Suppressor macrophage treated with lipopolysaccharide for 4 hours (primary cell): Measurements from ENCODE around the gene FGB.

ENCODE experiments used
- DNase-seq: peaks from one replicate; pipeline ENCODE4 v3.0.0-alpha.2; 2020

The FGB gene

DNA sequence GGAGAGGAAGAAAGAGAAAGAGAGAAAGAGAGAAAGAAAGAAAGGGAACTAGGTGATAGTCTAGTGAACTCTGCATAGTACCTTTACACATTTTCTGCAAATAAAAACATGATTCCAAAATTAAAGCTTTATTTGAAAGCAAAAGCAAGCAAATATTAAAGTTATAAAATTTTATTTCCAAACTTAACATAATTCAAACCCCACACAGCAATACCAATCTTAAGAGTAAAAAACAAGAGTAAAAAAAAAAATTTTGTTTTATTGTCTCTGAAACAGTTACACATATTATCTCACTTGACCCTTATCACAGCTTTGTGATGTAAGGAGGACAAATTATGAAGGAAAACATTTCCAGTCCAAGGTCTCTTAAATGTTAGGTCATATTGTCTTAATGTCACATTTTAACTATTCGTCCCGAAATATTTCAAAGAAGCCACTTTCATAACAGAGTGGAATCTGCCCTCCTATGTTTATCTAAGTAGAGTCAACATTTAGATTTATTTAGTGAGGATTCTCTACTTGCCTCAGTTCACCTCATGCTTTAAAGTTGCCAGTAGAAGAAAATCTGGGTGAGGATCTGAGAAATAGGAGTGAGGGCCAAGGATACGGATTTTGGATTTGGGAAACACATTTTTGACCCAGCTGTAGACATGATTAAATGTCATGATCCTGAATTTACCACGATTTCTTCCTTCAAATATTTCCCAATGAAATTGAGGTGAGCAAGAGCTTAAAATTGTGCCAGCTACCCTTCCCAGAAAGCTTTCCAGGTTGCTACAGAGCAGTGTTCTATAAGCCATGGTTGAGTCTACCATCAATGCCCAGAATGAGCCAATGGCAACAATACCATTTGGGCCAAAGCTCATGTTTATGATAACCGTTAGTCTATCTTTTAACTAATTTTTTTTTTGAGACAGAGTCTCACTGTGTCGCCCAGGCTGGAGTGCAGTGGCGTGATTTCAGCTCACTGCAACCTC, 35.3 kb downstream of the FGB start:
- DNase-seq = no peak

DNA sequence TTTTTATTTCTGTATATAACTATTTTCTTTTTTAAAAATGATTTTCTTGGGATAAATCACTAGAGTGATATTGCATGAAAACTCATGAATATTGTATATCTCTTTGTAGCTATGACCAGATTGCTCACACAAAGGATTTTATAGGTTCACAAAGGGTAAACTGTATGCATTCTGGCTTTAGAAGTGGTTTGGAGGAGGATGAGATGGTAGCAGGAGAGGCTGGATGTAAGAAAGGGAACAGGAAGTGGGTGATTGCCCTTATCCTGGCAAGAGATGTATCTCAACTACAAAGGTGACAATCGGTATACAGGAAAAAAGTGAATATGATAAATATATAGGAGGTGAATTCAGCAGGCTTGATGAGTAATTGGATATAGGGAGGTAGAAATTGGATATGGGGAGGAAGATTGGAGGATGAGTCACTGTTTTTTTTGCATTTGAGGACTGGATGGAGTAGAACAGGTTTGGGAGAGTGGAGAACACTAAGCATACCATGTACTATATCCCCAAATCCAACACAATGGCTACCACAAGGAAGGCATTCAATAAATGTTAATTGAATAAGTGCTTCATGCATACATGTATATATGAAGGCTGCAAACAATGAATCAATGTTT, 39.7 kb downstream of the FGB start:
- DNase-seq = no peak

- no peak for DNase-seq
Observed at GRCh38 chr4:154603033-154603943, 40.5 kb downstream of the FGB start.

DNA sequence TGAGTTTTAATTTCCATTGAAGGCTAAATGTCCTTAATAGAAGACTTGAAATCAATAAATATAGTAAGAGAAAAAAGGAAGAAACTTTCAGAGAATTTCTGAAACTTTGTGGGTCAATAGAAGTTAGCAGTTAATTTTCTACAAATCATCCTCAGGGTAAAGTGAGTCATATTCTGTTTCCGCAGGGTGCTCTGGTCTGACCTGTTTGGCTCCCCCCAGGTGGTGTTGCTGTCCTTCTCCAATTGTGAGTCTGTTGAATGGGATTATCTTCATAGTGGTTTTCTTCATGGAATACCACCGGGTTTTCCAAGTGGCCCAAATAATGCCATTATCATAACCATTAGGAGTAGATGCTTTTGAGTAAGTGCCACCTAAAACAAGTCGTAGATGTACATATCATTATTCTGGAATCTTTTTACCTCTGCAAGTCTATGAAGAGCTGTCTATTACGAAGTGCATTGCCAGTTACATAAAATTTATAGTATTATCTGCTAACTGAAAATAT, 41.9 kb downstream of the FGB start:
- no peak for DNase-seq

GRCh38 chr4:154606728-154607723, 44.2 kb downstream of the FGB start:
- no peak for DNase-seq

DNA sequence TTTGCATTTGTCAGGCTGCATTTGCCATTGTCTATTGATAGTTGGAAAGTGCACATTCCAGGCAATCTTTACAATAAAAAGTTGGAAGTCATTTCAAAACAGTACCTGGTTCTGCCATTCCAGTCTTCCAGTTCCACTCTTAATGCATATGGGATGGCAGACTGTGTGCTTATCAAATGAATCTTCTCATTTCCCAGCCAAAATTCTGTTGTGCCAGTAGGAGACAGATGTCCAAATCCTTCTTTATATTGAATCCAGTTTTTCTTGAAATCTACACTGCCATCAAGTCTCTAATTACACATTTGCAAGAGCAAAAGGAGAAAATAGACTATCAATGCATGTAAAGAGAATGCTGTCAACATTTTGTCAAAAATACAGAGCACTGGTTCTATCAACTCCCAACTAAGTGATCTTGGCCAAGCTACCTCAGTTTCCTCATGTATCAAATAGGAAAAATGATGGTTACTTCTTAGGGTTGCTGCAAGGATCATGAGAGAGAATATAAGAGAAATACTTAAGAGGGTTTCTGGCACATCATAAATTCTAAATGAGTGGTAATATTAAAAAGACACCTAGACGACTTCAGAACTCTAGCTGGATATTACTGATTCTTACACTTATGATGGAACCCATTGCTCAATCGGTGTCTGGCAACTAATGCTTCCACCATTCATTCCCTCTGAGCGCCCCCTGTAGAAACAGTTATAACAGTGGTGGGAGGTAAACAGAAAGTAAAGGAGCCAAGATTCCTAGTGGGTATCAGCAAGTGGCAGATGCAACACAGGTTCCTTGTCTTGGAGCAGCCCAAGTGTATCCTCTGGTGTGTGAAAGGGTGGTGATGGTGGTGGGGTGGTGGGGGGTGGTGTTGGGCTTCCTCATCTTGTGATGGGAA, 45.8 kb downstream of the FGB start:
- DNase-seq = no peak

DNA sequence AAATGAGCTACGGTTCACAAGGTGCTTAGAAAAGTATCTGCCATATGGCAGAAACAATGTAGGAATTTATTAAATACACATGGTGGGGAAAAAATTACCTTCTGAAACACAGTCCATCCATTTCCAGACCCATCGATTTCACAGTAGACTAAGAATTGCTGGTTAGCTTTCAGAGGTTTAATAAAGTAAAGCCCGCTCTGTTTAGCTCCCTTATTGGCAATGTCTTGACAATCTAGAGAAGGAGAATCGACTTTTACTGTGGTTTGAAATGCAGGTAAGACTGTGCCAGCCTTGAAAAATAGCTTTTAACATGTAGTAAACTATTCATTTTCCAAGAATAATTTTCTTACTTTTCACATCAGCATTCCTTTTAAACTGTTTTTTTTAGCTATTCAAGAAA, 46.7 kb downstream of the FGB start:
- no peak for DNase-seq

DNA sequence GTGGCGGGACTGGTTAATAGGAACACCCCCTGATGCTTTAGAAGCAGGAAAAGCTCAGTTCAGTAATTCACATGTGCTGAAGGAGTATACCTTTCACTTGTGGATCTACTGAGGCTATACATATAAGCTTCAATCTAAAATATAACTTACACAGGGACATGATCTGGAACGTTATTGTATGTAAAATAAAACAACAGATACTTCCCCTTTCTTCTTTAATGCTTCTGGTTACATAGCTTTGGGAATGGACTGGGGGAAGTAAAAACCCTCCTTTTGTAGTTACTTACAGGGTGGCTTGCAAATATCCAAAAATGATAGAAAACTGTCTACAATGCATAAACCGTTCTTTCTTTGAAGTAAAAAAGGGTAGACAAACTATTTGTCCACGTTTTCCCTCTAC, 47.8 kb downstream of the FGB start:
- no peak for DNase-seq

- no peak for DNase-seq
Observed at GRCh38 chr4:154611833-154612232, 49.0 kb downstream of the FGB start.

- no peak for DNase-seq
Observed at GRCh38 chr4:154612472-154613414, 49.9 kb downstream of the FGB start, which contains the start of gene FGG. Gene FGG, minus strand, starts transcription at chr4:154612656. Its CDS starts 47 bp downstream, at chr4:154612609.

DNA sequence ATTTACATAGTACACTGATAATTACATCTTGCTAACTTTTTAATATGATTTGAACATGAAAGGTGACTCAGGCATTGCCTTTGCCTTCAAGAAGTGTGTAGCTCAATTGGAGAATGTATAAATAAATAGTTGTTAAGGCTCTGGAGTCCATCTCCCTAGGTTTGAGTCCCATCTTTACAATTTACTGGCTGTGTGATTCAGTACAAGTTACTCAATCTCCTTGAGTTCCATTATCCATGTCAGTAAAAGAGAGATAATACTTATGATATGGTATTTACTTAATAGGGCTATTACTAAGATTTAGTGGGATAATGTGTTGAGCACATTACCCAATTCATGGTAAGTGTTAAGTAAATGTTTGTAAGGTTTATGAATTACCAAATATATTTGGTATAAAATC, 51.5 kb downstream of the FGB start:
- DNase-seq = no peak

GRCh38 chr4:154615211-154615610, 52.4 kb downstream of the FGB start:
- no peak for DNase-seq

DNA sequence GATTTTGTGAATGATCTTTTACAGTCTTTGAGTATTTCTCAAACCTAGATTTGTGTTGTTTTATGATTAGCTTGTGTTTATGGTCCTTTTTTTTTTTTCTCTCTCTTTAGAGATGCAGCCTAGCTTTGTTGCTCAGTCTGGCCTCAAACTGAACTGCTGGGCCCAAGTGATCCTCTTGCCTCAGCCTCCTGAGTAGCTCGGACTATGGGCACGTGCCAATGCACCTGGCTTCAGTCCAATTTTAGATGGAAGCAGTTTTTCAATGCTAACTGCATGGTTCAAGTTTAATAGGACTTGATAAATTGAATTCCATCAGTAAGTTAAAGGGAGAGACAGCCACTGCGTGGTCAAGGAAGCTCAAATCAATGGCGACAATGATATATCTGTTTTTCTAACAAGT, 53.5 kb downstream of the FGB start:
- DNase-seq = no peak

DNA sequence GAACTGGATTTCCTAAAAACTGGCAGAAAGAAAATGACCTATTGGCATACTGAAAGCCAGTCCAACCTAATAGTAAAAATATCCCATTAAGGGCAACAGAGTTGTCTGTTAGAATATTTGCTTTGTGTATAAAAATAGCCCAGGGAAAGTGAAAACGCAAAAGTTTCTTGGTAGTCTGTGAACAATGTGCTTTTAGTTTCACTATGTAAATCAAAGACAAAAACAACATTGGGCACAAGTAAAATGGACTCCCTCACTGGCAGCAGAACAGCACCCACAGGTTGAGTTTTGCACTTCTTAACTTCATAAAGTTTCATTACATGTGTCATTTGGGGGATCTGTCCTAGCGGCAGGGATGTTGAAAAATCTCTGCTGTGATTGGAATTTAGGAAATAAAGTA, 53.9 kb downstream of the FGB start:
- peak; percentile 18 for DNase-seq

DNA sequence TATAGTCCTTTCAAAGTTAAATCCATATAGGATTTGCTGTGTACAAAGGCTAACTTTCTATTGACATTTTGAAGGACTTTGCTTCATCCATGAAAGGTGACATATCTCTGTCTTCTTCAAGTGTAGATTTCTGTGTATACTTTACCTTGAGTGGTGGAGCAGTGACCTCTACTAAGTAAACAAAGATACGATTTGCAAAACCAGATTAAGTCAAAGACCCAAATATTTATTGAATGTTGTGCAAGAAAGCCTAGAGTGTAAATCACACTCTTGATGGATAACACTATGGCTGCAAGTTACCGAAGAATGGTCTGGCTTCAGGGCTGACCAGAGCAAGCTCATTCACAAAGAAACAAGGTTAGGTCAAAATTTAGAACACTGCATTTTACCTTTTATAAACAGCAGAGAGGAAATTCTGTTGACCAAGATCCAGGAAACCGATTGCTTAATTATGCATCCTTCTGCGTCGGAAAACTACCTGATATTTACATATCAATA, 55.1 kb downstream of the FGB start:
- DNase-seq = no peak

GRCh38 chr4:154618708-154619315, 56.0 kb downstream of the FGB start:
- DNase-seq = peak; percentile 49

DNA sequence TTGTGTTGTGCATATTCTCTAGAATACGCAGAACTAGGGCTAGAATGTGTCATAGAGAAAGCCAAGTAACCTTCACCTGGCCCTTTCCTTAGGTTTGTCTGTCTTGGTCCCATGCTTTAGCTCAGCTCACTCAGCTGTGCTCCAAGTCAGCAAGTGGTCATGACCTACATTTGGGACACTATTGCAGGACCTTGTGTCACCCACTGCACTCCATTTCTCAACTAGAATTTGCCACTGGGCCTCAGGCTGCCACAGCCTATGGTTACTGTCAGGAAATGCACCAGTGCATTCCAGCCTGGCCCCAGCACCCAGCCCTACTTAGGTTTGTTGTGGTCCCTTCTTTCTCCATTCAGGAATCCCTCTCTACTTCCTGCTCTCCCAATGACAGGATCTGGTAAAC, 57.3 kb downstream of the FGB start:
- DNase-seq = no peak
